ENCODE results near the gene MIER2. TPM values are rescaled to one million over a fixed set of nuclear protein-coding genes. Genes with fewer than 3 reads are reported as not detected.

Gene MIER2
- total and polyA plus RNA-seq, 10 donors = 19.2 to 66.5 (median 30.7) TPM

GRCh38 chr19:341386-342127, 3.0 kb downstream of the MIER2 start:
- 73 to 87% (median 77%) methylated on average over 12 of the region's 12 CpGs for WGBS, 5 donors
- TF ChIP-seq CTCF (IDR thresholded peaks at IDR 0.05 in 8 of 11, conservative IDR thresholded peaks at IDR 0.05 in 3 of 11) (no peak), POLR2A (IDR thresholded peaks at IDR 0.05) (no peak)
- peaks cover 20 to 67% (median 62%) of the 10 kb centered on the region in 6 donors for H3K4me1 ChIP-seq
- H3K4me3 ChIP-seq = peak overlapping the region in 2 of 8 donors; percentile 72 to 95
- peak overlapping the region in 5 of 8 donors; percentile 4 to 87 (median 84) for H3K27ac ChIP-seq
- H3K9me3 ChIP-seq = no peaks in the 10 kb centered on the region
- DNase-seq = peak; percentile 64
- H3K36me3 ChIP-seq = peaks cover 0 to 7% (median 0%) of the 10 kb centered on the region in 6 donors
- peaks cover 0 to 11% (median 0%) of the 10 kb centered on the region in 7 donors for H3K27me3 ChIP-seq (replicated peaks in 1 of 7)
- intact Hi-C loops (cut with DNase I; ENCODE audit: low total_unique reads) = no loop called here

- H3K4me3 ChIP-seq = peak overlapping the region in 1 of 8 donors; percentile 95
- 57 to 82% (median 72%) methylated on average over 7 to 15 of the region's 15 CpGs for WGBS, 5 donors
- intact Hi-C loops (cut with DNase I; ENCODE audit: low total_unique reads) = no loop called here
These were observed 3.8 kb downstream of the MIER2 start for GRCh38 chr19:340620-341385.

GRCh38 chr19:339262-339887, 5.2 kb downstream of the MIER2 start:
- intact Hi-C loops (cut with DNase I; ENCODE audit: low total_unique reads) = no loop called here
- DNase-seq = peak; percentile 2
- TF ChIP-seq POLR2AphosphoS5 (IDR thresholded peaks at IDR 0.05) = no peak
- Histone ChIP-seq H3K4me3 (no peak overlapping the region), H3K4me1 (peaks cover 20 to 65% (median 55%) of the 10 kb centered on the region in 6 donors), H3K27ac (no peak overlapping the region), H3K27me3 (replicated peaks in 1 of 7) (no peaks in the 10 kb centered on the region), H3K9me3 (no peaks in the 10 kb centered on the region), H3K36me3 (peaks cover 0 to 27% (median 9%) of the 10 kb centered on the region in 6 donors)
- WGBS, 5 donors = 88 to 96% (median 93%) methylated on average over 10 of the region's 10 CpGs

More at GRCh38 chr19:340620-341385, 3.8 kb downstream of the MIER2 start:
- Histone ChIP-seq H3K27ac (peak overlapping the region in 3 of 8 donors; percentile 72 to 87 (median 86)), H3K9me3 (no peaks in the 10 kb centered on the region), H3K36me3 (peaks cover 0 to 13% (median 0%) of the 10 kb centered on the region in 6 donors), H3K27me3 (replicated peaks in 1 of 7) (peaks cover 0 to 11% (median 0%) of the 10 kb centered on the region in 7 donors), H3K4me1 (peaks cover 20 to 69% (median 62%) of the 10 kb centered on the region in 6 donors)
- TF ChIP-seq POLR2A (IDR thresholded peaks at IDR 0.05) (no peak), POLR2AphosphoS5 (IDR thresholded peaks at IDR 0.05) (no peak), CTCF (IDR thresholded peaks at IDR 0.05 in 8 of 11, conservative IDR thresholded peaks at IDR 0.05 in 3 of 11) (no peak)
- DNase-seq = peak; percentile 66

GRCh38 chr19:338421-338820, 6.2 kb downstream of the MIER2 start:
- DNase-seq = no peak
- H3K36me3 ChIP-seq = peaks cover 0 to 35% (median 14%) of the 10 kb centered on the region in 6 donors
- no peak overlapping the region for H3K4me3 ChIP-seq
- intact Hi-C loops (cut with DNase I; ENCODE audit: low total_unique reads) = no loop called here
- WGBS, 5 donors = 60 to 85% (median 69%) methylated on average over 5 of the region's 5 CpGs
- H3K9me3 ChIP-seq = no peaks in the 10 kb centered on the region
- H3K27ac ChIP-seq = peak overlapping the region in 2 of 8 donors; percentile 29 to 39
- H3K27me3 ChIP-seq (replicated peaks in 1 of 7) = no peaks in the 10 kb centered on the region
- TF ChIP-seq CTCF (IDR thresholded peaks at IDR 0.05 in 8 of 11, conservative IDR thresholded peaks at IDR 0.05 in 3 of 11) = no peak
- no peak for TF ChIP-seq POLR2A (IDR thresholded peaks at IDR 0.05)
- TF ChIP-seq POLR2AphosphoS5 (IDR thresholded peaks at IDR 0.05) = no peak
- peaks cover 20 to 58% (median 50%) of the 10 kb centered on the region in 6 donors for H3K4me1 ChIP-seq
